HG03045 (cell line): ENCODE measurements around the gene PNPLA7.

Experiments
- ATAC-seq: cut with Tn5 transposase; IDR thresholded peaks from one replicate; pipeline ENCODE4 v1.9.1; 2021; ENCODE audit warnings: mild to moderate bottlenecking, moderate library complexity; ENCODE audit not compliant: unreplicated experiment

The PNPLA7 gene

DNA sequence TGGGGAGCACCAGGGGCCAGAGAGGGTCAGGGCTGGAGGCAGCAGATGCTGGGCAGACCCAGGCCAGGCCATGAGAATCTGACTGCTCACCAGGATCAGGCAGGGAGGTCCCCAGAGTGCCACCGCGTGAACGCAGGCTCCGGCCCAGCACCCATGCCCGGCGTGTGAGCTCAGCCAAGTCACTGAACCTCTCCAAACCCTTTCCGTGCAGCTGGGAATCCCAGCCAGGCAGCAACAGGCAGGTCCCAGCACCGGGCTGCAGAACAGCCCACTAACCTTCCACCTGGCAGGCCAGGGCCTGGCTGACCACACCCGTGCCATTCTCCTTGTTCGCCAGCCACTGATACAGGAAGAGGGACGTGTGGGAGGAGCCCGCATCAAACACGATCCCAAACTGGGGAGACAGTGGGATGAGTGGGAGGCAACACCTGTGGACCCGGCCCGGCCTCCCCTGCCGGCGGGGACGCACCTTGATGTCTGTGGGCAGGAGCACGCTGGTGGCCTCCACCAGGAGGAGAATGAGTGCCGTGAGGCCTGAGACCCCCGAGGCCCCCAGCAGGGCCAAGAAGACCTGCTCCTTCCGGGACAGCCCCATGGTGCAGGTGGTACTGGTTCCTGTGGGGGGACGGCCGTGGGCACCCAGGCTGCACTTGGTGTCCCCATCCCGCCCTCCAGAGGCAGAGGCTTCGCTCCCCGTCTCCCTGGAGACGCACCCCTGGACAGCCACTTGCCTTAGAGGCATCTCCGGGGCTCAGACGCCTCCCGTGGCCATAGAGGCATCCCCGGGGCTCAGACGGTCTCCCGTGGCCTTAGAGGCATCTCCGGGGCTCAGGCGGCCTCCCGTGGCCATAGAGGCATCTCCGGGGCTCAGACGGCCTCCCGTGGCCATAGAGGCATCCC, 112.3 kb downstream of the PNPLA7 start:
- no peak for ATAC-seq

DNA sequence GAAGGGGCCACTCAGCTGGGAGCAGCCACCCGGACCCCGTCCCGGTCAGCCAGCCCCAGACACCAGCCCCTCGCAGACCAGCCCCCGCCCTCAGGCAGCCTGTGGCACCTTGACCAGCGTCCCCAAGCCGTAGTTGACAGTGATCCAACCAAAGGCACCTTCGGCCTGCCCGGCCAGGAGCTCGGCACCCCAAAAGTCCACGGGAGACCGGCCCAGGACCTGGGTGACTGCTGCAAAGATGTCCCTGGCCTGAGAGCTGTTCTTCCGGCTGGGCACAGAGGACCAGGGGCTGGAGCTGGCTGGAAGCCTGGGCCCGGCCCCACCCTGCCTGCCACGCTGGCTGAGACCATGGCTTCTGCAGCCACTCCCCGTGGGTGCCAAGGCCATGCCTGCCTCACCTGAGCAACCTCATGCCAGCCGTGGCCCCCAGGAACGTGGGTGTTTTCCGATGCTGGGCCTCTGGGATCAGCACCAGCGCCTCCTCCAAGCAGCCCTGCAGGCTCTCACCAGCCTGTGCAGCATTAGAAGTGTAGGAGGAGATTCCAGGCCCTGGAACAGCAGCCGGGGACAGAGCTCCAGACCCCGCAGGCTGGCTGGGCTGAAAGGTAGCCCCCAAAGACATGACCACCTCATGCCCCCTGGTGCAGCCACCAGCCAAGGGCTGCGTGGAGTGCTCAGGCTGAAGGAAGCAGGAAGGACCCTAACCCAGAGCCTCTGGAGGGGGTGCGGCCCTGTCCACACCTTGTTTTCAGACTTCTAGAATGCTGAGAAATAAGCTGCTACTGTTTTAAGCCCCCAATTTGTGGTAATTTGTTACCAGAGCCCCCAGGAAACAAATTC, 113.2 kb downstream of the PNPLA7 start:
- ATAC-seq, result no peak

DNA sequence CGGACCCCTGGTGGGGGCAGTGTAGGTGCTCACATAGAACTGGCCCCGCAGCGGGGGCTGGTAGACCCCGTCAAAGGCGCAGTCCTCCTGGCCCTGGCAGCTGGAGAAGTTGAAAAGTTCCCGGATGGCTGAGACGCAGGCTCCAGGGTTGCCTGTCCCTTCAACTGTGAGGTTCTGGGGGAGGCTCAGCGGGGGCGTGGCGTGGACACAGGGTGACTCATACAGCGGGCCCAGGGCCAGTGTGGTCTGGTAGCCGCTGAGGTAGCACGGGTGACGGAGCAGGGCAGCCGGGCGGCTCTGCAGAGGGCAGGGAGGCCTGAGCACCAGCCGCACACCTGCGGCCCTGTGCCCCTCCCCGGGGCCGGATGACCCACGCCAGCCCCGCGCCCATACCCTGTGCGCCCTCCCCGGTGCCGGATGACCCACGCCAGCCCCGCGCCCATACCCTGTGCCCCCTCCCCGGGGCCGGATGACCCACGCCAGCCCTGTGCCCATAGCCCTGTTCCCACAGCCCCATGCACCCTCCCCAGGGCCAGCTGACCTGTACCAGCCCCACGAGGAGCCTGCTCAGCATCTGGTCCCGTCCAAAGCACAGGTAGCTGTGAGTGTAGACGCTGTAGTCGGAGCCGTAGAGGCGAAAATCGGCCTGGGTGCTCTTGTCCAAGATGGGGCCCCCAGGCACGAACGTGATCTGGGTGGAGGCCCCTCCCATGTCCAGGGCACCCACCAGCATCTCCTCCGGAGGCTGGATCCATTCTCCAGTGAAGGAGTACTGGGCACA, 114.0 kb downstream of the PNPLA7 start:
- ATAC-seq, result no peak

DNA sequence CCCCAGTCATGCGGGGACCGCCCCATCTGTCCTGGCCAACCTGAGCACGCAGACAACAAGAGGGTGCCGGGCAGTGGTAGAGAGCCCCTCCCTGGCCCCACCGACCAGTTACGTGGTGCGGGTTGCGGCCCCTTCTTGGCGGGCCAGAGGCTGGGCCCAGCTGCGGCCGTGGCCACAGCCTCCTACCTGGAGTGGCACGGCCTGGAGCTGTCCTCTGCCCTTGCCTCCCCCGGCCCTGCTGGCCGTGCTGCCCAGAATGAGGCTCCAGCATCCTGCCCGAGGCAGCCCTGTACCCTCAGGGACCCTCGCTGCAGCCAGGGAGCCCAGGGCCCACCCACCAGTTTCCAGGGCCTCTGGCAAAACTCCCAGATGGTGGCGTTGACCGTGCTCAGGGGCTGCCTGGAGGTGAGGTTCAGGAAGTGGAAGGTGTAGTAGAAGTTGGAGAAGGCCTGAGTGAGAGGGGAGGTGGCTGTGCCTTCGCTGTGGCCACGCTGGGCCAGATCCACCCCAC, 114.8 kb downstream of the PNPLA7 start:
- ATAC-seq, result no peak

DNA sequence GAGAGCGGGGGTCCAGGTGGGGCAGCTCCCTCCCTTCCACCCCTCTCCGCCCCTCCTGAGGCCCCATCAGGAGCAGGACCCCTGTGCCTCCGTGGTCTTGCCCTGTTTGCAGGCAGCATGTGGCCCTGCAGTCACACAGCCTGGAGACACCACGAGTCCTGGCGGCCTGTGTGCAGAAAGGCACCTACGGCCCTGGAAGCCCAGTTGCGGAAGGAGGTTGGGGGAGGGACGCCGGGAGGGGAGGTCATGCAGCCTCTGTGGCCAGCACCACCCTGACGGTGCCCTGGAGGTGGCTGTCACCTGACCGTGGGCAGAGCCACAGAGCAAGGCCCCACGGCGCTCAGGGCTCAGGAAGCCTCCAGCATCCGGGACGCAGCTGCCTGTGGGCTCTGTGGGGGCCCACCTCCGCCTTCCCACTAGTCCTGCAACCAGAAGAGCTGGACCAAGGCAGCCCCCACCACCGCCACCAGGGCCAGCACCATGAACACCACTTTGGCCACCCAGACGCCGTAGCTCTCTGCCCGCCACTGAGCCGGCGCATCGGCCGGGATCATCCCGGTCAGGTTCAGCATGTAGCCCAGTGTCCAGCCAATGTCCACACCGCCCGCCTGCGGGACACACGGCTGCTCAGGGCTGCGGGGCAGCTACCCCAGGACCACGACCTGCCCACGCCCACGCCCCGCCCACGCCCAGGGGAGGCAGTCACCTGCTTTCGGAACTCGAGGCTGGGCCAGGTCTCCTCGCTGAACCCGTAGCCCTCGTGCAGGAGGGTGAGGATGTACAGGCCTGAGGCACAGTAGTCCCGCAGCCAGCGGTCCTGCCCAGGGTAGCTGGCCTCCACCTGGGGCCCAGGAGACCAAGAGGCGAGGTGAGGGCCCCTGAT, 115.5 kb downstream of the PNPLA7 start:
- ATAC-seq, result no peak

DNA sequence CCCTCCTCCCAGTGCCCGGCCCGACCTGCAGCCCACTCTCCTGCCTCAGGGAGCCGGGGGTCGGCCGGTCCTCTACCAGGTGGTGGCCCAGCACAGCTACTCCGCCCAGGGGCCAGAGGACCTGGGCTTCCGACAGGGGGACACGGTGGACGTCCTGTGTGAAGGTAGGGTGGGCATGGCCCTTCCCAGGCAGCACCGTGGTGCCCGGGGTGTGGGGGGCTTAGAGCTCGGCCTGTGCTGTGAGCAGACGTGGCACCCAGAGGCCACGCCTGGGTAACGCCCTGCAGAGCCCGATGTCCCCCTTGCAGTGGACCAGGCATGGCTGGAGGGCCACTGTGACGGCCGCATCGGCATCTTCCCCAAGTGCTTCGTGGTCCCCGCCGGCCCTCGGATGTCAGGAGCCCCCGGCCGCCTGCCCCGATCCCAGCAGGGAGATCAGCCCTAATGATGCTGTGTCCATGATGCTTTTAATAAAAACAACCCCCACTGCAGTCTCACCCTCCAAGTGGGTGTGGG, 116.2 kb downstream of the PNPLA7 start:
- no peak for ATAC-seq

DNA sequence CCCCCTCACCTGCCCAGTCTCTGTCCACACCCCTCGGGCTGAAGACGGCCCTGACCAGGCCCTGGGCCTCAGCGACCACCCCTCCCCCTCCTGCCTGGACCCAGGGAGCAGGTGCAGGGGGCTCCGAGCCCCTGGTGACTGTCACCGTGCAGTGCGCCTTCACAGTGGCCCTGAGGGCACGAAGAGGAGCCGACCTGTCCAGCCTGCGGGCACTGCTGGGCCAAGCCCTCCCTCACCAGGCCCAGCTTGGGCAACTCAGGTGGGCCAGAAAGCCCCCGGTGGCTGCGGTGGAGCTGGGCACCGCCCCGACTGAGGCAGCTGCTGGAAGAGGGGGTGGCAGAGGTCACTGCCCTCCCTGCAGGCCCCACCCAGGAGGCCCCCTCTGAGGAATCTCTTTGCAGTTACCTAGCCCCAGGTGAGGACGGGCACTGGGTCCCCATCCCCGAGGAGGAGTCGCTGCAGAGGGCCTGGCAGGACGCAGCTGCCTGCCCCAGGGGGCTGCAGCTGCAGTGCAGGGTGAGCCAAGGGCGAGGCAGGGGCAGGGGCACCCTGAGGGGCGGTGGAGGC, 116.8 kb downstream of the PNPLA7 start:
- no peak for ATAC-seq

DNA sequence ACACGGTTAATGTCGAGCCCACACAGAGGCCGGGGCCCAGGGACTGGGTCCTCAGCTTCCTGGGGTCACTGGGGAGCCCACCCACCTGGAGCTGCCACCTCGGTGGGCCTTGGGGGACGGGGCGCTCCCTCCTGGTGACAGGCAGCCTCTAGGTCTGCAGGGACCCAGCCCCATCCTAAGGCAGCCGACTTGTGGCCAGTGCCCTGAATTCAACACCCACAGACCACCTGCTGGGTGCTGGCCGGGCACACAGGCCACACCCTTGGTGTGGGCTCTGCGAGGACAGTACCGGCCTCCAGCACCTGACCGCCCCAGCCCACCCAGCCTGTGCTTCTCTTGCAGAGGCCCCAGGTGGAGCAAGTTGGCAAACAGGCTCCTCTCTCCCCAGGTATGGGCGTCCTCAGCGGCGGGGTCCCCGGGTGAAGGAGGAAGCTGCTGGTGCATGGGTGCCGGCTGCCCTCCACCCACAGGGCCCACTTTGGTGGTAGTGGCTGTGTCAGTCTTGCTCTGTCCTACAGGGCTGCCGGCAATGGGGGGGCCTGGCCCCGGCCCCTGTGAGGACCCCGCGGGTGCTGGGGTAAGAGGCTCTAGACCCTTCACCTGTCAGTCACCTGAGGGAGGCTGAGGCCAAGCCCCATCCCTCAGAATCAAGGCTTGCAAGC, 117.4 kb downstream of the PNPLA7 start:
- no peak for ATAC-seq

DNA sequence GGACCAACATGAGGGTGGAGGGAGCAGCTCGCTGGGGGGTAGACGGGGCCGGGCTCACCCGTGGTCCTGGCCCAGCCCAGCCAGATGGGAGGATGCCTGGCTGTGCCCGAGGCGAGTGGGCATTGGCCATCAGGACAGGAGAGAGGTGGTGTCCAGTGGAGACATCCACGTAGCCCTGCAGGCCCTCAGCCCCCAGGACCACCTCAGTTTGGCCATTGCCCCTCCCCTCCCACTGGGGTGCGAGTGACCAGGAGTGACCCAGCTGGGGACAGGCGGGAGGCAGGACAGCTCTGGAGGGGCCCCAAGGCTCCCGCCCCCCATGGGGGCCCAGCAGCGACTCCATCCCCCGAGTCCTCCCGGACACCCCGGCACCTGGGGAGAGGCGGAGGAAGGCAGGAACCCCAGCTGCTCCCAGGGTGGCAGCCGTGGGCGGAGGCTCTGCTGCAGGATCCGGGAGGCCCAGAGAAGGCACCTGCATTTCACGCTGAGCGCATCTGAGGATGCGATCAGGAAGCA, 118.7 kb downstream of the PNPLA7 start:
- ATAC-seq, result no peak

DNA sequence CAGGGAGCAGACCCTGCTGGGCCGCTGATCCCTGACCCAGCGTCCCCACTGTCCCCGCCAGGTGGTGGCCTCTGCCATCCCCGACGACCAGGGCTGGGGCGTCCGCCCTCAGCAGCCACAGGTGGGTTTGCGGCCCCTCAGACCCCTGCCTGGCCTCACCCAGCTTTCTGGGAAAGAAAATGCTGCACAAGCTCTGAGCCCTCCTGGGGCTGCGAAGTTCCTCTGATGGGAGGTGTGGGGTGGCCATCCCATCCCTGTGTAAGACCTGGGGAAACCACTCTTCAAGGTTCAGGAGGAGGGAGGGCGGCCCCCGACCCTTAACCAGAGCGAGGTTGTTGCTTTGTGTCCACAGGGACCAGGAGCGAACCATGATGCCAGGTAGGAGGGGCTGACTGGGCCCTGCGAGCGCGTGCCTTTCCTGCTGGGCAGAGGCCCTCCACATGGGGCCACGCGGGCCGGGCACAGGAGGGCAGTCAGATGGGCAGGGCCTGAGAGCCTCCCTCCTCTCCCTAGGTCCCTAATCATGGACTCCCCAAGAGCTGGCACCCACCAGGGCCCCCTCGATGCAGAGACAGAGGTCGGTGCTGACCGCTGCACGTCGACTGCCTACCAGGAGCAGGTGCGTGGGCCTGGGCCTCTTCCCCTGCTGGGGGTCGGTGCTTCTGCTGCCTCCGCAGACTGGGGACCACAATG, 119.3 kb downstream of the PNPLA7 start:
- ATAC-seq, result no peak

DNA sequence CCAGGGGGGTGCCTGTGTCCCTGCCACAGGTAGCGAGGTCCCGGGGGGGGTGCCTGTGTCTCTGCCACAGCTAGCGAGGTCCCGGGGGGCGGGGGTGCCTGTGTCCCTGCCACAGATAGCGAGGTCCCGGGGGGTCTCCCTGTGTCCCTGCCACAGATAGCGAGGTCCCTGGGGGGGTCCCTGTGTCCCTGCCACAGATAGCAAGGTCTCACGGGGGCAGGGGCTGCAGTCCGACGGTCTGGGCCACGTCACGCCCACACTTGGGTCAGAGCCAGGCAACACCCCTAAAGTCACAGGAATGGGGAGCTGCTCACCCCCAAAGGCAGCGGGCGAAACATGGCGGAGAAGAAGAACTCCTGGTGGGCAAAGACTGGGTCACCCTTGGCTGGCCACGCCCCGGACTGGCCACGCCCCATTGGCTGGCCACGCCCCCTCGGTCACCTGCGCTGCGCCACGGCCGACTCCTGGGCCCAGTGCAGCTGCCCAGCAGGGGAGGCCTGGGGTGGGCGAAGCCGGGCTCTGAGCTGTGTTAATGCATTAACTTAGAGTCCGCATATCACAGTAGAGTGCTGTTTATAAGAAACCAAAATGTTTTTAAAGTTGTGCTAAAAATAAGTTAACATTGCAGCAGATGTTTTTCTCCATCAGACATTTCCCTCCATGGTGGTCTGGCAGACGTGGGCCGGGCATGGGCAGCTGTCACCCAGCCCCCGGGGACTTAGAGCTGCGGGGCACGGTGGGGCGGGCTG, 120.1 kb downstream of the PNPLA7 start:
- ATAC-seq, result no peak

DNA sequence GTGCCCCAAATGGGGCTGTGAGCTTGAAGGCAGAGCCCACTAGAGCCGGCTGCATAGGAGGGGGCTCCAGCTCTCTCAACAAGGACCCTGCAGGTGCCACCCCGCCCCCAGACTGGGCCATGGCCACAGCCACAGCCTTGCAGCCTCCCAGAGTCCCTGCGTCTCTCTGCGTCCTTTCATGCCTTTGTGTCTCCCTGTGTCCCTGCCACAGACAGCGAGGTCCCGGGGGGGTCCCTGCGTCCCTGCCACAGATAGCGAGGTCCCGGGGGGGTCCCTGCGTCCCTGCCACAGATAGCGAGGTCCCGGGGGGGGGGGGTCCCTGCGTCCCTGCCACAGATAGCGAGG, 120.7 kb downstream of the PNPLA7 start:
- no peak for ATAC-seq

DNA sequence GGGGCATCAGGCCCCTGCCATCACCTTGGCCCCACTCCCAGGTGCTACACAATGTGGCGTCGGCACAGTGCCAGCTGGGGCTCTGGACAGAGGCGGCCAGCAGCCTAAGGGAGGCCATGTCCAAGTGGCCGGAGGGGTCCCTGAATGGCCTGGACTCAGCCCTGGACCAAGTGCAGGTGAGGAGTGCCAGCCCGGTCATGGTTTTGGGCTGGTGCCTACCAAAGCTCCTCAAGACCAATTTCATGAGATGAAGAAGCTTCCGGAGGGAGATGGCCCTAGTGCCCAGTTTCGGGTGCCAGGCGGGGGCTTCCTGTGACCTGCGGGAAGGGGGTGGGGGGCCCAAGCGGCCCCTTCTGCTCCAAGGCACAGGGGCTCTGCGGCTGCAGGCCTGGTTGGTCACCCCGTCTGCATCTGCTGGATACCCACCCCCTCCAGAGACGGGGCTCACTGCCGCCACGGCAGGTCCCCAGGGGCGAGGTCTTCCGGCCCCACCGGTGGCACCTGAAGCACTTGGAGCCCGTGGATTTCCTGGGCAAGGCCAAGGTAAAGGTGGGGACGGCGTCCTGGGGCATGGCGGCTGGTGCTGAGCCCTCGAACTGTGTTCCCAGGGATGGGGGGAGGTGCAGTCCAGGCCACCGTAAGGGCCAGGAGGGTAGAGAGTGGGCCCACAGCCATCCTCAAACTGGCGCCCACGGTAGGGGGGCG, 121.2 kb downstream of the PNPLA7 start:
- no peak for ATAC-seq

DNA sequence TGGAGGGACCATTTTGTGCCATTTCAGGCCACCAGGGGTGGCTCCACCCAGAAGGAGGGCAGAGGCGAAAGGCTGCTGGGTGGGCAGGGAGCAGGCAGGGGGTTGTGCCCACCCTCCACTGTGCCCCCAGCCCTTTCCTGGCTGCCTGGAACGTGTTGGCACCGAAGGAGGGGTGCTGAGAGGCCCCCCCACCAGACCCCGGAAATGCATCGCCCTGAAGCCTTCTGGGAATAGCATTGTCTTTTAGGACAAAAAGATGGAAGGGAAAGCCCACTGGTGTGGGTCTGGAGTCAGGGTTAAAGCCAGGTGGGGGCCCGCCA, 121.9 kb downstream of the PNPLA7 start:
- no peak for ATAC-seq

DNA sequence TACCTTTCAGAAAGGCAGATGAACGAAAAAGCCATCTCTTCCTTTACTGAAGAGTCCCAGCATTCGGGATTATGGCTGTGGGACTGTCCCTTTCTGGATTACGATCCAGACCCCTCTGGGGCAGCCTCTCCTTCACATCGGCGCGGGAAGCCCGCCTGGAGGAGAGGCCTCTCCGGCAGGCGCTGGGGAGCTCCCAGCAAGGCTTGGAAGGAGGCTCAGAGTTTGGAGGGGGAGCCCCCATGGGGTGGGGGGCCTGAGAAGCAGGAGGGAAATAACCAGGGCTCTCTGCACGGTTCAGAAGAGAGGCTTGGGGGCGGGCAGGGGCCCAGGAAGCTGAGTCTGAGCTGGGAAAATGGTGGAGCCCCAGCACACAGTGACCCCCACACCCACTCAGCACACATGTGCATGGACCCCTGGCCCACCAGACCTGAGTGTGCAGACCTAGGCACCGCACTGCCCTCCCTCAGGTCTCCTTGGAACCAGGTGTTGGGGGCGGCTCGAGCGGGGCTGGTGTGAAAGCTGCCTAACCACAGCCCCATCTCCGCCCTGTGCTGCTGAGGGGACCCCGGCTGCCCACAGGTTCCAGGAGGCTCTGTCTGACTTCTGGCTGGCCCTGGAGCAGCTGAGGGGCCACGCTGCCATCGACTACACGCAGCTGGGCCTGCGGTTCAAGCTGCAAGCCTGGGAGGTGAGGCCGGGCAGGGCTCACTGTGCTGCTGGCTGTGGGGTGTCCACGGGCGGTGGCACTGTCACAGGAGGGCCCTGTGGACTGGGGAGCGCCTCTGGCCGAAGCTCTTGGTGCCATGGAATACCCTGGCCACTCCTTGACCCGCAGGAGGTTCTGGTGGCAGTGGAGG, 122.5 kb downstream of the PNPLA7 start:
- ATAC-seq, result no peak

DNA sequence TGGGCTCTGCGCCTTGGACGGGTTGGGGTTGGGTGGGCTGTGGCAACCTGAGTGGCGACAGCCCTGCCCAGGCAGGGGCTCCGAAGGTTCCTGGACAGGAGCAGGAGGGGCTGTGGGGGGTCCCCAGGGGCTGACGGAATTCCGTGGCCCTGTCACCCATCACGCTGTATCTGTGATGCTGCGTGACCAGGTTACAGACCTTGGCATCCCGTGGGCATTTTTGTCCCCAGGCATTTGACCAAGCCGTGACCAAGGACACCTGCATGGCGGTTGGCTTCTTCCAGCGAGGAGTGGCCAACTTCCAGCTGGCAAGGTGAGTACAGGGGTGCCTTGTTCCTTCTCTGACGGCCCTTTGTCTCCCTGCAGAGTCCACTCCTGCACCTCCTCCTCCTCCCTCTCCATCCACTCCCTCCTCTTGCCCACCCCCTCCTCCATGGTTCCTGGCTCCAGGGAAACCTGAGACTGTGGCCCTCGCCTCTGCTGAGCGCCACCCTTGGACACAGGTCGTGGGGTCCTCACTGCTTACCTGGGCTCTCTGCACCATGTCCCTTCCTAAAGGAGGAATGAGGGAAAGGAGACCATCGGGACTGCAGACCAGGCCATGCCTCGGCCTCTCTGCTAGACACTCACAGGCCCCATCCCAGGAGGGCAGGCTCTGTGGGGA, 124.1 kb downstream of the PNPLA7 start:
- ATAC-seq, result no peak
